SK-N-SH (cell line): ENCODE data around the gene ZFHX3. TPM values are rescaled to one million over a fixed set of nuclear protein-coding genes. Genes with fewer than 3 reads are reported as not detected.

Experiments used
- CTCF ChIA-PET: fragments of 300-600, 350-600 bp; formaldehyde crosslinking; extraction: SDS; loops from one replicate; lab custom pipeline; 2021; lab: Yijun Ruan, JAX
- POLR2A ChIA-PET: fragments of 350-600 bp; sonication (Branson Sonifier 250); formaldehyde crosslinking; extraction: SDS; loops from one replicate; lab custom pipeline; 2020; ENCODE audit warnings: antibody characterized with exemption, inconsistent platforms; lab: Yijun Ruan, JAX
- DNase-seq: peaks from one replicate; pipeline ENCODE4 v3.0.0; 2012
- H2AFZ ChIP-seq: fragments of 200-600 bp; sonication (generic); 2 replicates; pipeline ENCODE4 v1.8.1; 2016; ENCODE audit warnings: antibody characterized with exemption, mild to moderate bottlenecking, low read depth
- H3F3A ChIP-seq: fragments of 200-600 bp; sonication (generic); replicated peaks from 2 replicates; pipeline ENCODE3; 2016; ENCODE audit warnings: antibody characterized with exemption, mild to moderate bottlenecking; ENCODE audit not compliant: insufficient read depth
- H3K27ac ChIP-seq, 2 experiments: fragments of 200-500 bp in 1 of 2; fragments of 200-600 bp in 1 of 2; sonication (Bioruptor generic) in 1 of 2; sonication (generic), shearing (Covaris generic) in 1 of 2; 2 replicates each; pipeline versions ENCODE4 v1.5.1 to v1.6.1; 2014 to 2016; ENCODE audit warnings: low read depth in 2 of 2, inconsistent platforms in 1 of 2, low read length in 1 of 2, mild to moderate bottlenecking in 1 of 2, mixed read lengths in 1 of 2
- H3K27me3 ChIP-seq: fragments of 200-600 bp; sonication (generic), shearing (Covaris generic); 2 replicates; pipeline ENCODE4 v1.6.1; 2016; ENCODE audit warnings: mixed run types; ENCODE audit not compliant: insufficient read depth
- H3K36me3 ChIP-seq, 2 experiments: fragments of 200-500 bp in 1 of 2; fragments of 200-600 bp in 1 of 2; sonication (Bioruptor generic) in 1 of 2; sonication (generic) in 1 of 2; replicated peaks in 1 of 2; 2 replicates each; pipeline versions ENCODE3 to v1.5.1; 2014 to 2016; ENCODE audit warnings: low read length in 1 of 2, mild to moderate bottlenecking in 1 of 2; ENCODE audit not compliant: insufficient read depth in 2 of 2, control insufficient read depth in 1 of 2
- H3K4me1 ChIP-seq, 2 experiments: fragments of 200-500 bp in 1 of 2; fragments of 200-600 bp in 1 of 2; sonication (Bioruptor generic) in 1 of 2; sonication (generic), shearing (Covaris generic) in 1 of 2; 2 replicates each; pipeline versions ENCODE4 v1.5.1 to v1.6.1; 2014 to 2016; ENCODE audit warnings: low read depth in 1 of 2, low read length in 1 of 2, mixed run types in 1 of 2; ENCODE audit not compliant: insufficient read depth in 2 of 2, control insufficient read depth in 1 of 2
- H3K4me2 ChIP-seq: fragments of 200-600 bp; sonication (generic), shearing (Covaris generic); 2 replicates; pipeline ENCODE4 v1.6.1; 2017; ENCODE audit warnings: mixed run types
- H3K4me3 ChIP-seq, 2 experiments: fragments of 200-500 bp in 1 of 2; fragments of 200-600 bp in 1 of 2; sonication (Bioruptor generic) in 1 of 2; sonication (generic), shearing (Covaris generic) in 1 of 2; 2 replicates each; pipeline versions ENCODE4 v1.5.1 to v1.8.1; 2014 to 2016; ENCODE audit warnings: low read depth in 2 of 2, inconsistent platforms in 1 of 2, low read length in 1 of 2, mild to moderate bottlenecking in 1 of 2, mixed read lengths in 1 of 2, moderate library complexity in 1 of 2
- H3K79me2 ChIP-seq: fragments of 200-600 bp; sonication (generic); 2 replicates; pipeline ENCODE4 v1.8.1; 2017; ENCODE audit warnings: mild to moderate bottlenecking; ENCODE audit not compliant: insufficient read depth
- H3K9ac ChIP-seq: fragments of 200-600 bp; sonication (generic); 2 replicates; pipeline ENCODE4 v1.6.1; 2017; ENCODE audit warnings: mixed run types
- H3K9me2 ChIP-seq: fragments of 200-600 bp; sonication (generic); 2 replicates; pipeline ENCODE4 v1.6.1; 2017; ENCODE audit warnings: mixed run types
- H3K9me3 ChIP-seq: fragments of 200-600 bp; sonication (generic); 2 replicates; pipeline ENCODE4 v1.6.1; 2017; ENCODE audit warnings: mixed run types, mild to moderate bottlenecking, moderate library complexity
- H4K20me1 ChIP-seq: fragments of 200-600 bp; sonication (generic); 2 replicates; pipeline ENCODE4 v1.6.1; 2017; ENCODE audit warnings: mild to moderate bottlenecking, mixed run types; ENCODE audit not compliant: insufficient read depth
- FOXM1 ChIP-seq: IDR thresholded peaks from 2 replicates; pipeline ENCODE4 v1.4.0; 2012; ENCODE audit warnings: low read depth, mild to moderate bottlenecking
- GATA2 ChIP-seq: sonication (generic); formaldehyde crosslinking; IDR thresholded peaks from 2 replicates; pipeline ENCODE4 v1.5.0; 2020; ENCODE audit warnings: mild to moderate bottlenecking, missing genetic modification reagents
- IRF3 ChIP-seq: fragments of 150-350 bp; IDR thresholded peaks from 2 replicates; pipeline ENCODE4 v1.6.1; 2016; ENCODE audit warnings: mild to moderate bottlenecking, low read depth, low read length
- MEF2A ChIP-seq: IDR thresholded peaks from 2 replicates; pipeline ENCODE4 v1.4.0; 2012; ENCODE audit warnings: low read depth, borderline replicate concordance
- NFIC ChIP-seq: IDR thresholded peaks from 2 replicates; pipeline ENCODE4 v1.4.0; 2012; ENCODE audit warnings: borderline replicate concordance
- NRF1 ChIP-seq: IDR thresholded peaks from 2 replicates; pipeline ENCODE4 v1.6.1; 2012; ENCODE audit warnings: low read depth, mild to moderate bottlenecking, low read length
- POLR2AphosphoS5 ChIP-seq: IDR thresholded peaks from 2 replicates; pipeline ENCODE4 v1.6.1; 2012; ENCODE audit warnings: low read depth, low read length
- RAD21 ChIP-seq: IDR thresholded peaks from 2 replicates; pipeline ENCODE4 v1.6.1; 2012; ENCODE audit warnings: mild to moderate bottlenecking, low read length
- RXRA ChIP-seq: IDR thresholded peaks from 2 replicates; pipeline ENCODE4 v1.4.0; 2012; ENCODE audit warnings: low read depth, mild to moderate bottlenecking, borderline replicate concordance
- SMC3 ChIP-seq: IDR thresholded peaks from 2 replicates; pipeline ENCODE4 v1.6.1; 2012; ENCODE audit warnings: low read depth, low read length, improper control_type of control experiment
- TAF1 ChIP-seq: IDR thresholded peaks from 2 replicates; pipeline ENCODE4 v1.6.1; 2012; ENCODE audit warnings: low read depth, mild to moderate bottlenecking, low read length, moderate library complexity, borderline replicate concordance
- YY1 ChIP-seq: IDR thresholded peaks from 2 replicates; pipeline ENCODE4 v1.4.0; 2012; ENCODE audit warnings: low read depth, mild to moderate bottlenecking
- WGBS: methylation state at CpG from one replicate; pipeline ENCODE4 v1.1.6; 2017; ENCODE audit warnings: low lambda C conversion rate; 5-methylcytosine and 5-hydroxymethylcytosine counted together
- polyA plus RNA-seq, 3 experiments: library from polyadenylated mRNA; depleted of rRNA; stranded (reverse); fragments of >200 nt; gene quantifications; 2 replicates each; pipeline ENCODE4 v1.2.3, GENCODE V29; 2012
- TF ChIP-seq, protein P1 (sequence below): IDR thresholded peaks from 2 replicates; pipeline ENCODE4 v1.4.0; 2012; ENCODE audit warnings: low read depth, borderline replicate concordance
- TF ChIP-seq, protein P2 (sequence below): fragments of 200-600 bp; sonication (generic); IDR thresholded peaks from 2 replicates; pipeline ENCODE4 v1.6.1; 2017; ENCODE audit warnings: antibody characterized with exemption, mild to moderate bottlenecking, moderate library complexity

ZFHX3 gene
- polyA plus RNA-seq, 1 of the 3 experiments (the other 2 are of a cell fraction): 2.0 TPM

DNA sequence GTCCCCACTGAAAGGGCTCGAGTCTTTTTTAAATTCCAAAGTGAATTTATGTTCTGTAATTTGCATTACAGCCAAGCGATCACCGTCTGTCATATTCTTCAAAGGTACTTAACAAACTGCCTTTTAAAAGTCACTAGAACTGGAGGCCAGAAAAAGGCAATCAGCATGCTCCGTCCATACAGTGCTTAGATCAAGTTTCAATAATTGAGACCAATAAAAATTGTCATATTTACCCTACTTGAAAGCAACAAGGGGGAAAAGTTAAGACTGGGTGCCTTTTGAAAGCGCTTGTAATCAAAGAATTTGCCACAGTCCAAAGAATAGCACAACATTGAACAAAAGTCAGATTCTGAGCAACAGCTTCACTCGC is 9.0 kb upstream of the ZFHX3 start:
- peaks cover 89% of the 10 kb centered on the region for H3K79me2 ChIP-seq
- H3K4me1 ChIP-seq: peaks cover 26 to 57% of the 10 kb centered on the region in 2 experiments
- no peaks in the 10 kb centered on the region for H3K36me3 ChIP-seq
- POLR2A ChIA-PET: interaction anchor here (0.9 to 1.3 kb wide), 3 partner anchors 113 to 173 kb away, joined by 3 read pairs; no protein-coding TSS in a partner anchor
- H3K4me2 ChIP-seq: peak overlapping the region; percentile 94
- no peaks in the 10 kb centered on the region for H4K20me1 ChIP-seq
- peak overlapping the region; percentile 81 to 84 for H3K4me3 ChIP-seq
- TF ChIP-seq SMC3 (no peak), NRF1 (no peak), NFIC (no peak), TAF1 (no peak), YY1 (no peak), FOXM1 (no peak), GATA2 (no peak), RXRA (no peak), MEF2A (no peak)
- TF ChIP-seq, protein P1, sequence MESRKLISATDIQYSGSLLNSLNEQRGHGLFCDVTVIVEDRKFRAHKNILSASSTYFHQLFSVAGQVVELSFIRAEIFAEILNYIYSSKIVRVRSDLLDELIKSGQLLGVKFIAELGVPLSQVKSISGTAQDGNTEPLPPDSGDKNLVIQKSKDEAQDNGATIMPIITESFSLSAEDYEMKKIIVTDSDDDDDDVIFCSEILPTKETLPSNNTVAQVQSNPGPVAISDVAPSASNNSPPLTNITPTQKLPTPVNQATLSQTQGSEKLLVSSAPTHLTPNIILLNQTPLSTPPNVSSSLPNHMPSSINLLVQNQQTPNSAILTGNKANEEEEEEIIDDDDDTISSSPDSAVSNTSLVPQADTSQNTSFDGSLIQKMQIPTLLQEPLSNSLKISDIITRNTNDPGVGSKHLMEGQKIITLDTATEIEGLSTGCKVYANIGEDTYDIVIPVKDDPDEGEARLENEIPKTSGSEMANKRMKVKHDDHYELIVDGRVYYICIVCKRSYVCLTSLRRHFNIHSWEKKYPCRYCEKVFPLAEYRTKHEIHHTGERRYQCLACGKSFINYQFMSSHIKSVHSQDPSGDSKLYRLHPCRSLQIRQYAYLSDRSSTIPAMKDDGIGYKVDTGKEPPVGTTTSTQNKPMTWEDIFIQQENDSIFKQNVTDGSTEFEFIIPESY: no peak
- peaks cover 20% of the 10 kb centered on the region for H3F3A ChIP-seq
- H3K27me3 ChIP-seq: no peaks in the 10 kb centered on the region
- no peaks in the 10 kb centered on the region for H3K9me2 ChIP-seq
- H3K9me3 ChIP-seq: no peaks in the 10 kb centered on the region
- WGBS: 7% methylated on average over 6 of the region's 6 CpGs
- CTCF ChIA-PET: interaction anchor here (0.6 to 2.1 kb wide), 9 partner anchors 13 to 1180 kb away, joined by 3 to 7 read pairs (median 6); no protein-coding TSS in a partner anchor
- H2AFZ ChIP-seq: no peak overlapping the region
- peak overlapping the region; percentile 74 to 90 for H3K27ac ChIP-seq
- DNase-seq: no peak
- H3K9ac ChIP-seq: peak overlapping the region; percentile 91

- Histone ChIP-seq H4K20me1 (no peaks in the 10 kb centered on the region), H3K4me1 (peaks cover 30 to 60% of the 10 kb centered on the region in 2 experiments)
- POLR2A ChIA-PET: interaction anchor here (0.9 to 1.3 kb wide), 3 partner anchors 113 to 173 kb away, joined by 3 read pairs; no protein-coding TSS in a partner anchor
- TF ChIP-seq RXRA (no peak), RAD21 (no peak), IRF3 (no peak), POLR2AphosphoS5 (no peak), TAF1 (0 out of 2 replicates have a peak, but pooled peaks have one; percentile 14)
- TF ChIP-seq, protein P2, sequence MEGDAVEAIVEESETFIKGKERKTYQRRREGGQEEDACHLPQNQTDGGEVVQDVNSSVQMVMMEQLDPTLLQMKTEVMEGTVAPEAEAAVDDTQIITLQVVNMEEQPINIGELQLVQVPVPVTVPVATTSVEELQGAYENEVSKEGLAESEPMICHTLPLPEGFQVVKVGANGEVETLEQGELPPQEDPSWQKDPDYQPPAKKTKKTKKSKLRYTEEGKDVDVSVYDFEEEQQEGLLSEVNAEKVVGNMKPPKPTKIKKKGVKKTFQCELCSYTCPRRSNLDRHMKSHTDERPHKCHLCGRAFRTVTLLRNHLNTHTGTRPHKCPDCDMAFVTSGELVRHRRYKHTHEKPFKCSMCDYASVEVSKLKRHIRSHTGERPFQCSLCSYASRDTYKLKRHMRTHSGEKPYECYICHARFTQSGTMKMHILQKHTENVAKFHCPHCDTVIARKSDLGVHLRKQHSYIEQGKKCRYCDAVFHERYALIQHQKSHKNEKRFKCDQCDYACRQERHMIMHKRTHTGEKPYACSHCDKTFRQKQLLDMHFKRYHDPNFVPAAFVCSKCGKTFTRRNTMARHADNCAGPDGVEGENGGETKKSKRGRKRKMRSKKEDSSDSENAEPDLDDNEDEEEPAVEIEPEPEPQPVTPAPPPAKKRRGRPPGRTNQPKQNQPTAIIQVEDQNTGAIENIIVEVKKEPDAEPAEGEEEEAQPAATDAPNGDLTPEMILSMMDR: no peak
- TF ChIP-seq, protein P1: no peak
- TF ChIP-seq, all 33 proteins: peak for 1
- Histone ChIP-seq H3K4me3 (peak overlapping the region; percentile 81 to 84), H3K27ac (peak overlapping the region; percentile 74 to 90), H3K27me3 (no peaks in the 10 kb centered on the region), H3K79me2 (peaks cover 90% of the 10 kb centered on the region), H3K9me2 (no peaks in the 10 kb centered on the region), H3K4me2 (peak overlapping the region; percentile 94), H2AFZ (0 out of 2 replicates have a peak overlapping the region, but pooled peaks have one; percentile 12), H3K9me3 (no peaks in the 10 kb centered on the region), H3F3A (peaks cover 20% of the 10 kb centered on the region), H3K9ac (peak overlapping the region; percentile 91), H3K36me3 (no peaks in the 10 kb centered on the region)
- 5% methylated on average over 7 of the region's 7 CpGs for WGBS
- CTCF ChIA-PET: interaction anchor here (0.6 to 2.3 kb wide), 8 partner anchors 15 to 1180 kb away, joined by 3 to 9 read pairs (median 6); no protein-coding TSS in a partner anchor
- no peak for DNase-seq
Observed at GRCh38 chr16:73056448-73056847, 8.5 kb upstream of the ZFHX3 start.
